GM18499 (cell line): ENCODE data around the gene COL18A1.

Source experiments
- ATAC-seq: cut with Tn5 transposase; IDR thresholded peaks from one replicate; pipeline ENCODE4 v1.9.1; 2021; ENCODE audit warnings: moderate number of reproducible peaks; ENCODE audit not compliant: insufficient read depth, unreplicated experiment

Gene COL18A1

DNA sequence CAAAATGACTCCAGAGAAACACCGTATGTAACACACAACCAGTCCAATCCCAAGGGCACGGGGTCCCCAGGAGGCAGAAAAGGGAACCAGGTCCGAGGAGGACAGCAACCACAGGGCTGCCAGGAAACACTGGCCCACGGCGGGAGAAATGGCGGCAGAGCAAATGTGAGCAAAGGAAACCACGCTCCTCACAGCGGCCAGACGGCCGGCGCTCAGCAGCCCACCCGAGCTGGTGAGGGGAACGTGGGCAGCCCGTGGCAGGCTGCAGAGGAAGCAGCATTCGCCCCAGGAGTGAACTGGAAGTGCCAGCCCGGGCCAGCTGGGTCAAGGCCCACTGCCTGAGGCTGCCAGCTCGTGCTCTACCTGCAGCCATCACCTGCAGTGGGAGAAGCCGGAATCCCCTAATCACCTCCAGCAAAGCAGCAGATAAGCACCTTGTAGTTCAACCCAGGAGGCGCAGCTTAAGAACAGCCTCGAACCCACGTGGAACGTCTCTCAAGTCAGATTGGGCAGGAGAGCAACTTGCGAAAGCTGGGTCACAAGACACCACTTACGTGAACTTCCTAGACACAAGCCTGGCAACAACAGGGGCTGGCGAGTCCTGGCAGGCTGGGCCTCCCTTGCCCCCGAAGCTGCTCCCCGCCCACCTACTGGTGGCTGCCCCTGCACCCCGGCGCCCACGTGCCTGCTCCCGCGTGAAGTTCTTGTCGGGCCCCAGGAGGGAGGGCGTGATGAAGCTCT, 130.5 kb downstream of the COL18A1 start:
- ATAC-seq, result no peak

DNA sequence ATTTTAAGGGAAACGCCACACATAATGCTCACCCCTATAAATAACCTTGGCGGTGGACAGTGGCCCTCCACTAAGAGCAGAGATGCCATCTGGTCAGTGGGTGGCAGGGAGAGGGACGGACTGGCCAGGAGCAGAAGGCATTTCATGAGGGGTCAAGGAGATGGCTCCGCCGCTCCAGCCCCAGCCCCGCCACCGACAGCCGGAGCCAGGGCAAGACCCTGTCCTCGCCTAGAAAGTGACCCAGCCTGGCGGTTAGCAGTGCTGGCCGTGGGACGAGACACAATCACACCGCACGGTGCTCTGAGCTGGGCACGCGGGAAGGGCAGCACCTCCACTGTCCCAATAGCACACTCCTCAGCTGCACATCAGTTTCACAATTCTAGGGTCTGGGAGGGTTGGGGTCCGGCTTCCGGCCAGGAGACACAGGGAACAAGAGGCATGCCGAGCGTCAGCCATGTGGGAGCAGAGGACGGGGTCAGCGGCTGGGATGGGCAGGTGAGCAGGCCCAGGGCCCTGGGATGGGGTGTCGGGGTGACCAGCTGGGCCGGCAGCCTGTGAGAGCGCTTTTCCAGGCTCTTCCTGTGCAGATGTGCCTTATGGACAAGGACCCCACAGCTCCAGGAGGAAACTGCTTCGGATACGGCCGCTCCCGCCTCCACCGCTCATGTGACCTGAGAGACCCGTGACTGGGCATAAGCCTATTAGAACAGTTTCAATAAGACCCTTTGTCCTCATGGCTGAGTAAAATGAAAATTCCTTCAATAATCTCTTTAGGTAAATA, 131.5 kb downstream of the COL18A1 start:
- ATAC-seq, result no peak

DNA sequence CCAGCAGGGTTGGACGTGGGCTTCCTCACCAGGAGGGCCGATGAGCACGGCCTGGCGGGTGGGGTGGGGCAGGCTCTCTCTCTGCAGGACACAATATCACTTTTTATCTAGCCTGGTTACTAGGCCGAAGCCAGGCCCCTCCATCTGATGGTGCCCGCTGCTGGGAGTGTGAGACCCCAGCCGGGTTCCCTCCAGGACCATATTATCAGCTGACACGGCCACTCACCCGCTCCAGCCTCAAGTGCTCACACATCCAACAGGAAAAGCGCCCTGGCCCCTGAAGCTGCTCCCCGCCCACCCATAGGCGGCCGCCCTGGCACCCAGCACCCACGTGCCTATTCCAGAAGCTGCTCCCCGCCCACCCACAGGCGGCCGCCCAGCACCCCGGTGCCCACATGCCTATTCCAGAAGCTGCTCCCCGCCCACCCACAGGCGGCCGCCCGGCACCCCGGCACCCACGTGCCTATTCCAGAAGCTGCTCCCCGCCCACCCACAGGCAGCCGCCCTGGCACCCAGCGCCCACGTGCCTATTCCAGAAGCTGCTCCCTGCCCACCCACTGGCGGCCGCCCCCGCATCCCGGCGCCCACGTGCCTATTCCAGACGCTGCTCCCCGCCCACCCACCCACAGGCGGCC, 132.3 kb downstream of the COL18A1 start:
- ATAC-seq, result no peak

DNA sequence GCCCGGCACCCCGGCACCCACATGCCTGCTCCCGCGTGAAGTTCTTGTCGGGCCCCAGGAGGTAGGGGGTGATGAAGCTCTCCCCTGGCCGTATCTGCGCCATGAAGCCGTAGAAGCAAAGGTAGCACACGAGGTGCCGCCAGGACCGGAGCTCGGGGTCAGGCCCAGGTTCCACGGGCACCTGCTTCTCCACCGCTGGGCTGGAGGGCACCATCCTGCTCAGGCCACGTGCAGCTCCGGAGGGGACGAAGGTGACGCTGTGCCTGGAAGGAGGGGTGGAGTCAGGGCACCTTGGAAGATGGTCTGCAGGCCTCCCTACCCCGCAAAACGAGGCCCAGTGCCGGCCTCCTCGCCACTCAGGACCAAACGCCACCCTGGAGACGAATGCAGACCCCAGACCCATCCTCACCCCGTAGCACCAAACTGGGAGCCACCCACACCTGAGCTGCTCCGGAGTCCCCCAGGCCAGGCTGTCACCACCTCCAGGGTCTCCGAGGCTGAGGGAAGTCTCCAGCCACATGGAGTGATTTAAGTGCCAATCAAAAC, 132.9 kb downstream of the COL18A1 start:
- ATAC-seq, result no peak

DNA sequence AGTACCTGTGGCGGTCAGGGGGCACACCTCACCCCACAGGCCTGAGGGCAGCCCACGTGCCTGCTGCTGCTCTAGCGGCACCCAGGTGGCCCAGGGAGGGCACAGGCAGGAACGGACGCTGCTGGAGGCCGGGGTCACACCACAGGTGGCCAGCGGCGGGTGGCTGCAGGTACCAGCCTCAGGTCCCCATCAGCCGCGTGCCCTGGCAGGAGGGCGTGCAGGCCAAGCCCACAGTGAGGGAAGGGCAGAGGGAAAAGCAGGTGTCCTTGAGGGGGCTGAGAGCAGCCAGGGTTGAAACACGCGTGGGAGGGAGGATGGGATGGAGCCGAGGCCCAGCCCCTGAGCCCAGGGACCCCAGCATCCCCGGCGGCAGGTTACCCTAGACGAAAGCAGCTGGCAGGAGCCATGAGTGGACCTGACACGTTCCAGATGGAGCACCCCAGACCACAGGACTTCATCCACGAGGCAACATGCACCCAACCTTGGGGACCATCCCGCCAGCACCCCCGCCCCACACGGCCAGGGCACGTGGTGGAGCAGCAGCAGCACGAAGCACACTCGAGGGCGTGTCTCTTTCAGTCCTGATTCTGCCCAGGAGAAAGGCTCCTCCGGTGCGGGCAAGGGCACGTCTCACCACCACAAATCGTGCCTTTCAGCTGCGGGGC, 133.5 kb downstream of the COL18A1 start:
- no peak for ATAC-seq

DNA sequence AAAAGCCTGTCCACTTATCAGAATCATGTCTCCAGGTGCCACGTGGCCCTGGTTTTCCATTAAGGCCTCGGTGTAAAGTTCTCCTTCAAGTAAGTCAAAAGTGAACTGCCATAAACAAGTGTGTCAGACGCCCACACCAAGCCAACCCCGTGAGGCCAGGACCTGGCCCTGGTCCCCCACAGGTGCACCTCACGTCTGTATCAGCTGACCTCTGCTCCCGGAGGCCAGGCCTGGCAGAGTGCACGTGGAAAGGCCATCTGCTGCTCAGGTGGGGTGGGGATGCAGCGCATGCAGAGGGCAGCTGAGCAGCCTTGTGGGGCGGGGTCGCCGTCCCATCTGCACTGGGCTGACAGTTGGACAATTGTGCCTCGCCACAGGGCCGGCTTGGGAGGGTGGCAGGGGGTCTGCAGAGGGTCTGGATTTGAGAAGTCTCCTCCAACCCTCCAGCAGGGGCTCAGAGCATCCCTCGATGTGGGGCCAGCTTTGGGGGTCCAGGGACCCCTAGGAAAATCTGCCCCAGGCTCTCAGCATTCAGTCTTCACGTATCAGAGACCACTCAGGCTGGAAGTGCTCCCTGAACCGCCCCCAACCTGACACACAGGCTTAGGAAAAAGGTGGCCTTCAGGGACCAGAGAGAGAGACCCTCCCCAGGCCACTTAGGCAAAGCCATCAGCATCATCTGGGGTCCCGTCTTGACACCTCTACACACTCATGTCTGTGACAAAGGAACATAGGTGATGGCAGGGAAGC, 134.3 kb downstream of the COL18A1 start:
- ATAC-seq, result no peak

DNA sequence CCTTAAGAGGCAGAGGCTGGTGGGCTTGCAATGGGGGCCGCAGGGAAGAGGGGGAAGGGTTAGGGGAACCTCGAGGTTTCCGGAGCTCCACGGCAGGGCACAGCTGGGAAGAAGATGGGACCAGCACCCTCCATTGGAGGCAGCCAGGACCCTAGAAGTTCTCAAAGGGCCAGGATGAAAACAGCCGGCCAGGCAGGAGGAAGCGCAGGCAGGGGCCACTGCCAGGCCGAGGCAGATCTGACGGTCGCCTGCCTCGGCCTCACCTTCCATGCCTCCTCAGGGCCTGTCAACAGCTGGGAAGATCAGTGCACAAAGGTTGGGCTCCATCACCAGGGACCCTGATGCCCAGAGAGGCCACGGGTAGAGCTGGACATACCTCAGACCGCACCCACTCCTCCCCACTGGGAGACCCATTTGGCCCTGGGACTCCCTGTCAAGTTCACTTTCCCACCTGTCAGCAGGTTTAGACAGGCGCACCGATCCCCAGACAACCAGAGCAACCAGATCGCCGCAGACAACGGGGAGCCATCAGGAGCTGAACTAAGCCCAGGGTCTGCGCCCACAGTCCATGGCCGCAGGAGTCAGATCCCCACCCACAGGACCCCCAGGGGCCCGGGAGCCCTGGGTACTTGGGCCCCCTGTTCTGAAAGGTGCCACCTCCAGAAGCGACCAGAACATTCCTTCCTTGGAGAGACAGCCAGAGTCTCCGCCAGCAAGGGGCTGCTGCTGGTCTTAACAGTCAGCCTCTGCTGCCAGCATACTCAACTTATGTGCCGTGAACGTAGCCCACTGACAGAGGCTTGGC, 135.0 kb downstream of the COL18A1 start:
- ATAC-seq, result no peak

DNA sequence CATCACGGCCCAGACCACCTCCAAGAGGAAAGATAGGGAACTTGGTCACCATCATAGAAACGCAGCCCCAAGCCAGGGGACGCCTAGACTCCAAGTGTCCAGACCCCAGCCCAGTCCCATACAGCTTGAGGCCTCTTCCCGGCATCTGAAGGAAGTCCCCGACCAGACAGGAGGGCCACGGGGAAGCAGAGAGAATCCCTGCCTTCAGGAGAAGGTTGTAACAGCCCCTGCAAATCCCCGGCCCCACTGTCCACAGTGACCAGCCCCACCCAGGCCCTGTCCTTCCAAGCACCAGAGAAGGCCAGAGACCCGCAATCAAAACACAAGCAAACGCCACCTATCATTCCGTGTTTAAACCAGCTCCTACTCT, 135.6 kb downstream of the COL18A1 start:
- no peak for ATAC-seq

DNA sequence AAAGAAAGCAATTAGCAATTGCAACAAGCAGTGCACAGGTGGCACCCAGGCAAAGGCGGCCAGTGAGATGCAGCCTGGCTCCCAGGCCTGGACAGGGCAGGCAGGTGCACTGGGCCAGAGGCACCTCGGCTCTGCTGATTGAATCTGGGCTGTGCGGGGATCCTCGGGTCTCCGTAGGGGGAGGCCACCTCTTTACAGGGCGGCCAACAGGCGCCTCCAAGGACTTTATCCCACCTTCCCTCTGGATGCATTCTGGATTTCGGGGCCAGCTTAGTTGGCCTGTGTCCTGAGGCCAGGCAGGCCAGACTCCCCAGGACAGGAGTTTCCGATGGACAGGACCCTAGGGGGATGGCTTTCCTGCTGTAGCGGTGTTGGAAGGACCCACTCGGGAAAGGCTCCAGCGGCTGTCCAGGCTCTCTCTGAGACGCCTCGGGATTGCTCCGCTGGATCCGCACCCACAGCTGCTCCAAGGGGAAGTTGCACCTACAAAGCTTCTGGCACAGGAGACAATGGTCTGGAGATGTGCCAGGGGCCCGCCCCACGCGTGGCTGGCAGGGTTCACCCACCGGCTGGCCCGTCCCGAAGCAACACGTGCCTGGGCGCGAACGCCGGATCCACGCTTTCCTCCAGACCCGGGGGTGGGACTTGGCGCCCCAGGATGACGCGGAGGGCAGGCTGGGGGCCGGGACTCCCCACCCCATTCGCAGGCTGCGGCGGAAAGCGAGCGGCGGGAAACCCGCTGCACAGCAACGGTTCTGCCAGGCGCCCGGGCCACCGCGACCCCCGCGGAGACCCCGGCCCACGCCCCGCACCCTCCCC, 136.5 kb downstream of the COL18A1 start:
- ATAC-seq, result no peak

DNA sequence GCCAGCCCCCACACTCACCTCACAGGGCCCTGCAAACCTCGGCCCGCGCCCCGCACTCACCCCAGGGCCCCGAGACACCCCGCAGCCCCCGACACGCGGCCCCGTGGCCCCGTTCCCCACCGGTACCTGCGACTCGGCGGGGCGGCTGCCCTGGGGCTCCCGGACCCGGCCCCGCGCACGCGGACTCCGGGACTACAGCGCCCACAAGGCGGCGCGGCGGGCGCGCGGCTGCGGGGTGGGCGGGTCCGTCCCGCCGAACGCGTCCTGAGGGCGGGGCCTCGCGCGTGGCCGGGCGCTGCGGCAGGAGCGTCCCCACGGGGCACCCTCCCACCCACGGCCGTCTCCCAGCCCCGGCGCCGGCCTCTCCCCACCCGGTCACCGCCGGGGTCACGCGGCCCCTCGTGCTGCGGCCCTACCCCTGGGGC, 137.3 kb downstream of the COL18A1 start, which contains the start of gene SLC19A1:
Gene SLC19A1, minus strand, starts transcription at position 199 of the 425 bp plus-strand sequence. CDS start 4,481 bp downstream, outside the sequence.
- no peak for ATAC-seq

DNA sequence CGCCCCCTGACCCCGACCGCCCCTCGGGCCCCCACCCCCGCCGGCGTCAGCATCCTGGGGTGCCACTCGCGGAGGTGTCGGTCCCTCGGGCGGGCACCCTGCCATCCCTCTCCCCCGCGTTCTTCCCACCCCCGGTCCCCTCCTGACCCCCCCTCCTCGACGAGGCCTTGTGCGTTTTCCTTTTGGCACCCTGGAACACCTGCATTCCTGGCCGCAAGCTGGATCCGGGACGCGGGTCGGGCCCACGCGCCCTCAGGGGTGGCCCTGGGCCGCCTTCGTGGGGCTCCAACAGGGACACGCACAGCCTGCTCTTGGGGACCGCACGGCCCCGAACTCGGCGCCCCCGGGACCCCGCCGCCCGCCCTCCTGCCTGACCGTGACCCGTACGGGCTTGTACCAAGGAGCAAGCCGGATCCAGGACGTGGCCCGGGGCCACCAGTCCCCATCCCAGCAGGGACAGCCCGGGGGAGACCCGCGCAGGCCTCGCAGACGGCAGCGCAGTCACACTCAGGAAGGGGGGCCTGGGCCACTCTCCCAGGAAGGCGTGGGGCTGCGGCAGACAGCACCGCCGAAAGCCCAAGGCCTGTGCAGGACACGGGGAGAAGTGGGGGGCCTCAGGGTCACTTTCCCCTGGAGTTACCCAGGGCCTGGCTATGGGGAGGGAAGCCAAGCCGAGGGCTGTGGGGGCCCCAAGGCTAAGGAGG, 137.9 kb downstream of the COL18A1 start:
- no peak for ATAC-seq

DNA sequence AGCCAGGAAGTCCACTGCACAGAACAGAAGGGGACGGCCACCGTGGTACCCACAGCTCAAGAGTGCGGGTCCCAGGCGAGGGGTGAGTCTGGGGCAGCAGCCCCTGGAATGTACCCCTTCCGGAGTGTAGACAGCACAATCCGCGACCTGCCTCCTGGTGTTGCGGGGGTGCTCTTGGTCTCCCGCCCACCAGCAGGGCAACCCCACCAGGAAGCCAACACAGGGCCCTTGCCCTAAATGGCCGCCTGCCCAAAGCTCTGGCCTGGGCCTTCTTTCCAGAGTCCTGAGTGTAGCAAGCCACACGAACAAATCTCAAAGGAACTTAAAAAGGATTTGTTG, 138.4 kb downstream of the COL18A1 start:
- no peak for ATAC-seq

DNA sequence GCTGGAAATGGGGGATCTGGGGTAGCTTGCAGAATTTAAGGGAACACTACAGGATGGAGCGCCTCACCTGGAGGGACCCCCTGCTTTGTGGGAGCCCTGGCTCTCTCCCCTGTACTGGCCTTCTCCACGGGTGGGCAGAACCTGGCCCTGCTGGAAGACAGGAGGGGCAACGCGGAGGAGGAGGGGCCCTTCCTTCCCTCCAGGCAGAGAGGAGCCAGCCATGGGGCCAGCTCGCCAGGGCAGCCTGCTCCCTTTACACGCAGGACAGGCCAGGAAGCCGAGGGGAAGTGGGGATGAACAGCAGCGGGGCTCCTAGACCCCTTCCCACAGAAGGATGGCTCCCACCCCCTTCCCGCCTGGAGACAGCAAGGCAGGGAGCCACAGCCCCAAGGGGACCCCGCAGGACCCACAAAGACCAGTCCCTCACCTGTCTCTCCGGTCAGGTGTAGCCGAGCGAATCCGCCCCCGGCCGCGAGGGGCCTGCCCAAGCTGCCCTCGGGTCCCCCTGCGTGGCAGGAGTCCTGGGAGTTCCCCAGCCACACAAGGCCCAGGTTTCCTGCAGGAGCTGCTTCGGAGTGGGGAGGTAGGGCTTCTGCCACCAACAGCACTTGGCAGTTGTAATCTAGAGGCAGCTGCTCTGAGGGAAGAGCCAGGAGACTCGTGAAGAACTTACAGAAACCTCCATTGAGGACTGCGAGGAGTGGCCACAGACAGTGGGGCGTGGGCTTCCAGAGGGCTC, 138.9 kb downstream of the COL18A1 start:
- no peak for ATAC-seq

DNA sequence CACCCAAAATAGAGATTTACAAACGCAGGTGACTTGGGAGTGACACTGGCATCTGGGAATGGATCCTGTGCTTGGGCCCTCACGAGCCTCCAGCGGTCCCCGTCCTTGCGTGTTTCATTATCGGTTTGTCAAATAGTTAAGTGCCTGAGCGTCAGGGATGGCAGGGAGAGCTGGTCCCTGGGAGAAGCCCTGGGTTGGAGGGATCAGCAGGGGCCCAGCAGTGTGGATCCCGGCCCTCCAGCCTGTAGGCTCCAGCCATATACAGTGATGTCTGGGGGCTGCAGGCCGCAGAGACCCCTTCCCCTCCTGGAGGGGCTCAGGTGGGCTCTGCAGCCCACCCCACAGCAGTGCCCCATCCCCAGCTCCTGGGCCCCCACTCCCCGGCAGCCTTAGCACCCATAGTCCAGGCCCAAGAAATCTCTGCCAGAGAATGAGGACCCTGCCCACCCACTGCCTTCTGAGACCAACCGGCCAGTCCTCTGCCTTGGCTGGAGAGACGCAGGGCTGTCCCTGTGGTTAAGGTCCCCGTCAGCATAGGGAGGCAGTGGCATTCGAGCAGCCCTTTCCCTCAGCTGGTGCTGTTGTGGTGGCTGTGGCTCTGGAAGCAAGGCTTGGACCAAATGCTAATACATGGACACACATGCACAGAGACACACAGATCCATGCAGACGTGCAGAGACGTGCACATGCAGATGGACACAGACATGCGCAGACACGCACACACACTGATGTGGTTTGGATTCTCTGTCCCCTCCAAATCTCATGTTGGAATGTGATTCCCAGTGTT, 139.7 kb downstream of the COL18A1 start:
- ATAC-seq, result no peak

DNA sequence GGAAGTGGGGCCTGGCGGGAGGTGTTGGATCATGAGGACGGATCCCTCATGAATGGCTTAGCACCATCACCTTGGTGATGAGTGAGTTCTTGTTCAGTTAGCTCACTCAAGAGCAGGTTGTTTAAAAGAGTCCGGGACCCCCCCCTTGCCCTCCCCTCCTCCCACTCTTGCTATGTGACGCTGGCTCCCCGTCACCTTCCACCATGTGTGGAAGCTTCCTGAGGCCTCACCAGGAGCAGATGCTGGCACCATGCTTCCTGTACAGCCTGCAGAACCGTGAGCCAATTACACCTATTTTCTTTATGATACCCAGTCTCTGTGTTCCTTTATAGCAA, 140.2 kb downstream of the COL18A1 start:
- no peak for ATAC-seq
